HG03520 (cell line): ENCODE results near the gene NNT.
"Not testable (repeated sequence)": the region's sequence is repeated elsewhere in the genome, so short reads cannot be mapped to it uniquely, and the experiment has no call there.

Experiments used
- ATAC-seq: cut with Tn5 transposase; IDR thresholded peaks from one replicate; pipeline ENCODE4 v1.9.1; 2021; ENCODE audit warnings: mild to moderate bottlenecking, moderate library complexity; ENCODE audit not compliant: unreplicated experiment

Gene NNT

GRCh38 chr5:43602461-43603343 lies at the start of gene NNT:
NNT (plus strand) TSS chr5:43603180; CDS start chr5:43609196, 6,016 bp downstream.
- peak; percentile 80 for ATAC-seq

DNA sequence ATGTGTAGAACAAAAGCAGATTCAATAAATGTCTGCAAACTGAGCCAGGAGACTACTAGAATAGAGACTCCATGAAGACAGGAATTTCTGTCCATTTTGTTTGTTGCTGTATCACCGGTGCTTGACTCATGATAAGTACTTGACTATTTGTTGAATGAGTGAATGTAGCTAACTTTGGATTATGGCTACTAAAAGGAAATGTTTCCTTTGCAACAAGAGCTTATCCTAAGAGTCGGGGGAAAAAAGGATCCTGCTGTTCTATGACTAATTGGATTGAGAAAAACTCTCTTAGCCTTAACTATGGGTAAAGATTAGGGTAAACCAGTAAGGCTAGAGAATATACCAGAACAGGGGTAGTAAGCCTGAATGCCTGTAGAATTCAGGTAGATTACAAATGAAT lies 49.6 kb upstream of the NNT start:
- ATAC-seq = no peak

- ATAC-seq = no peak
These were observed 48.5 kb upstream of the NNT start for GRCh38 chr5:43554497-43554896.

- peak; percentile 30 for ATAC-seq
These were observed 46.9 kb upstream of the NNT start for GRCh38 chr5:43555895-43556606.

DNA sequence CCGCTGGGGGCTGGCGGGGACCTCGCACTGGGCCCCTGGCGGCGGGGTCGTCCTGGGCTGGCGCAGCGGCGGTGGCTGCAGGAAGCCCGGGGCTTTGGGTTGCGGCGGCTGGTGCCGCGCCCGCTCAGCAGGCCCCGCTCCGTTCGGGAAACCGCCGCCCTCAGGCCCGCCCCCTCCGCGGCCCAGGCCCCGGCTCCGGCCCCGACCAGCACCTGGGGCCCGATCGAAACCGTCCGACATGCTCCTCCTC lies 46.4 kb upstream of the NNT start:
- ATAC-seq = not testable (repeated sequence)

- ATAC-seq = peak; percentile 93
These were observed 46.0 kb upstream of the NNT start, which contains the start of gene PAIP1 for GRCh38 chr5:43556857-43557542. PAIP1 (minus strand) TSS chr5:43557077; CDS start chr5:43556846, 231 bp downstream.

DNA sequence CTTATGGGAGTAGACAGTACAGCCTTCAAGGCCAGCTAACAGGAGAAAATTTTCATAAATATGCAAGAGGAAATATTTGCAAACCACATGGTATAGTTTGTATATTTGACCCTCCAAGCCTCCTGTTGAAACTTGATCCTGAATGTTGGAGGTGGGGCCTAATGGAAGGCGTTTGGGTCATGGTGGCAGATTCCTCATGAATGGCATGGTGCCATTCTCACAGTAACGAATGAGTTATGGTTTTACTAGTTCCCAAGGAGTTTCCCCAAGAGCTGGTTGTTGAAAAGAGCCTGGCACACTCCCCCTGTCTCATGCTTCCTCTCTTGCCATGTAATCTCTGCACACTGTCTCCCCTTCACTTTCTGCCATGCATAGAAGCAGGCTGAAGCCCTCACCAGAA lies 42.9 kb upstream of the NNT start:
- ATAC-seq = no peak

- no peak for ATAC-seq
These were observed 41.6 kb upstream of the NNT start for GRCh38 chr5:43561356-43561755.

DNA sequence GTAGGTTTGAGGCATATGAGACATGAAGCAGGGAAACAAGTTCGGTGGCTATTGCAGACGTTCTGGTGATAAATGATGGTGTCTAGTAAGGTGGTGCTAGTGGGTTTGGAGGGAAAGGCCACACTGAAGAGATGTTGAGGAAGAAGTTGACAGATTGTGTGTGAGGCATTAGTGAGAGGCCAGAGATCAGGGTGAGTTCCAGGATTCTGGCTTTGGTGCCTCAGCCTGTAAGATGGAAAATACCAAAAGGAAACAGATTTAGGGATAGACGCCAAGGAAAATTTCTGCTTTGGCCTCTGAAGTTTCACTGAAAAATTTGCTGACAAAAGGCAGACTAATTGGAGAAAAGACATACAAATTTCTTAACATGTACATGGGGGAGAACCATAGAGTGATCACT lies 39.7 kb upstream of the NNT start:
- no peak for ATAC-seq

DNA sequence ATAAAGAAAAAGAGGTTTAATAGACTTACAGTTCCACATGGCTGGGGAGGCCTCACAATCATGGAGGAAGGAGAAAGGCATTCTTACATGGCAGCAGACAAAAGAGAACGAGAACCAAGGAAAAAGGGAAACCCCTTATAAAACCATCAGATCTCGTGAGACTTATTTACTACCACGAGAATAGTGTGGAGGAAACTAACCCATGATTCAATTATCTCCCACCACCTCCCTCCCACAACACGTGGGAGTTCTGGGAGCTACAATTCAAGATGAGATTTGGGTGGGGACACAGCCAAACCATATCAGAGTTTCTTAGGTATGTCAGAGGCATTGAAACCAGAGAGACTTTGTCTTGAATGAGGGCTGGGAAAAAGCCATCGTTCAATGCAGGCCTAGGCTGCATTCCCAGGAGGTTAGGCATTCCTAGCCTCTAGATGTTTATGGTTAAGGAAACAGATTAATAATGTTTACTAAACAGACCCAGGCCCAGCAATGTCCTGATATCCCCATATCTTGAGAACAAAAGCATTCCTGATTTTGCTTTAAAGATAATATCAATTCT lies 38.6 kb upstream of the NNT start:
- no peak for ATAC-seq

DNA sequence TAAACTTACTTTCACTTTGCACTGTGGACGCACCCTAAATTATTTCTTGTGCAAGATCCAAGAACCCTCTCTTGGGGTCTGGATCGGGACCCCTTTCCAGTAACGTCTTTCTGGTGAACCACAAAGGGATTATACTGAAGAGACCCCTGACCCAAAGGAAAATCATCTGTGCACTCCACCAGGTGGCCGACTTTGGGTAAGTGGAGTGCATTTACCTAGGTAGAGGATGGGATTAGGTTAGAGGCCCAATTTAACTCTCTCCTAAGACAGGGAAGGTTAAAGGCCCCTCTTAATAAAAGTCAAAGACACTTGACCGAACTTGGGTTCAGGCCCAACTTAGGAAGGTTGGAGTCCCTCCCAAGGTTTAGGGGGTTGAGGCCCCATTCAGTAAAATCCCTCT lies 37.9 kb upstream of the NNT start:
- ATAC-seq = no peak

DNA sequence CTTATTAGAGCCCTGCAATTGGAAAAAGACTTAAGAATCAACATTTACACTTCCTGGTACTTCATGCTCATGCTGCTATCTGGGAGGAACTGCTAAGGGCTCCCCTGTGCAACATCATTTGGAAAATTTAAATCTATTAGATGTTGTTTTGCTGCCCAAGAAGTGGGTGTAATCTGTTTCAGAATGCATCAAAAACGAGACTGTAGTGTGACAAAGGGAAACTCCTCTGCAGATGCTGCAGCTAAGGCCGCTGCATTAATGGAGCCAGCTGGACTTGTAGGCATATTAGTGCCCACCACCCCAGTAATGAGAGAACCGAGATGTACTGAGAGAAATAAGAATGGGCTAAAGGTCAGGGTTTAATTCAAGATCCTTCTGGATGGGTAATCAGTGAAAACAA lies 35.0 kb upstream of the NNT start:
- no peak for ATAC-seq

DNA sequence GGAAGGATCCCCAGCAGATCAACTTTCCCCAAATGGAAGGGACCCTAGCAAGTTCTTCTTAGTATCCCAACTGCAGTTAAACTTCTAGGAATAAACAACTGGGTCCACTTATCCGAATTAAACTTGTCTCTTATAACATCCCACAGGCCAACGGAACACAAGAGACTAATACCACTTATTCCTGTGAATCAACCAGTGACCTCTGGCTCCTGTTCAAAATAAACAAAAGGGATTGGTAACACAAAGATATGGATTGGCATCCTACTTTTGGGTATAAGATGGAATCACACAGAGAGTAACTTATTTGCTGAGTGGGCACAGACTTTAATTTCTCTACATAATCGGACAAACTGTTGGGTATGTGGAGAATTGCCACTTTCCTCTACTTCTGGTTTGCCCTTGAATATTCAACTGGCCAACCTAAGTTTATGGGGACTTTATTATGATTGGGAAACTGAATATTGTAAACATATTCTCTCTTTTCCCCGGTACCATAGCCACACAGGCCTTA lies 33.7 kb upstream of the NNT start:
- no peak for ATAC-seq

DNA sequence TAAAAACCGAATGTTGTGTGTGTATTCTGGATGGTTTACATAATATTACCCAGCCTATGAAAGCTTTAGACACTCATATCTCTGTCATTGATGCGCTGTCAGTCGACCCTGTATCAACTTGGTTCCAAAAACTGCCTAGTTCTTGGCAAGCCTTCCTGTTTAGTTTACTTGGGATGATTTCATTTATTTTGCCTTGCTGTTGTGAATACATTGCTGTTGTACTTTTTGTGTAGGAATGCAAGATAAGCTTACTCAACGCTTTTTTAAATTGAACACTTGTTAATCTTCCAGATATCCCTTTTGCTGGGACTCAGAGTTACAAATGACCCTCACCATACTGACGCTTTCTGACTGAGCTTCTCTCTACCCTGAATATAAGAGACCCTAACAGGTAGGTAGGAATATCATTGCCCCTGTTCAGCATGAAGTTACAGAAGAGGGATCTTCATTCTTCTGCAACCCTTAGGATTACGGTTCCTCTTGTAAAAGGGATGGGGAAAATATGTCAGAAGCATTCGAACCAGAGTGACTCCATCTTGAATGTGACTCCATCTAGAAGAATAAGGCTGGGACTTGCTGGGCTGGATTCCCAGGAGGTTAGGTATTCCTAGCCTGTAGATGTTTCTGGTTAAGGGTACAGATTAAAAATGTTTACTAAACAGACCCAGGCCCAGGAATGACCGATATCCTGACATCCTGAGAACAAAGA lies 32.4 kb upstream of the NNT start:
- no peak for ATAC-seq

DNA sequence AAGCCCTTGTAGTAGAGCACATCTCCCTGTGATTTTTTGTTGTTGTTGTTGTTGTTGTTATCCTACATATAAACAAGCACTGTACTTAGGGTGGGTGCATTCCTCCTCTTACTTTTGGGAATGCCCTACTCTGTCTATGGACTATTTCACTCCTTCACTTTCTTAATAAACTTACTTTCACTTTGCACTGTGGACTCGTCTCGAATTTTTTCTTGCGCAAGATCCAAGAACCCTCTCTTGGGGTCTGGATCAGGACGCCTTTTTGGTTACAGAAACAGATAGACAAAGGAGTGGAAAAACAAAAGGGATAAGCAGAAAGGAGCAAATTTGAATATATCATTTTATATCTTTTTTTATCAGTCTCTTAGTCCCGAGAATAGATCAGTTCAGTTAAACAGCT lies 31.7 kb upstream of the NNT start:
- no peak for ATAC-seq

DNA sequence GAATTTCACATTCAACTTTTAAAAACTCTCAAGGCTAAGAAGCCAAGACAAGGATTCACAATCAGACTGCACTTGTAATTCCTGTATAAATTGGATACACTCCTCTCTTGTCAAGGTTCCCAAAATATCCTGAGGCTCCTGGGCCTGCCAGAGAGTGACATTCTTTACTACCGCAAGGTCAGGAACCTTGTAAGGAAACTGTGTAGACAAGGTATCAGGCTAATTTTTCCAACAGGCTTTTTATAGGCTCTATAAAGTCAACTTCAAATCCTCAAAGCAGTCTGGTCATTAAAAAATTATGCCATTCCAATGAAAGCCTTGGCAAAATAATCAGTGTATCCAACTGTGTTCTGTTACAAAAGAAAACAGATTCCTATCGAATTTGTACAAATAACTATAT lies 30.6 kb upstream of the NNT start:
- ATAC-seq = no peak

DNA sequence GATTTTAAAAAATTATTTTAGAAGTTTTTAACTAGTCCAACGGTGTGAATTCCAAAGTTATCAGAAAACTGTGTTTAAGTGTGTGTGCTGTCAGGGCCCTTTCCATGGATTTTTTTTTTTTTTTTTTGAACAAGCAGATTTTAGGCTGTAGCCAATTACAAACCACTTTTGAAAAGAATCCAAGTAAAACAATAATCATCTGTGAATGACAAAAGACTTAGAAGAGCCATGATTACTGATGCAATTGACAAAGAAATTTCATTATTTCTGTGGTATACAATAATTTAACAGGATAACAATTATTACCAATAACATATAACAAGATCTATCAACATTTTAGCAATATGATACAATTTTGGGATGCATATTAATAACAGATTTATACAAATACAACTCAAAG lies 29.9 kb upstream of the NNT start:
- no peak for ATAC-seq

- not testable (repeated sequence) for ATAC-seq
These were observed 22.4 kb upstream of the NNT start for GRCh38 chr5:43580402-43581210.

DNA sequence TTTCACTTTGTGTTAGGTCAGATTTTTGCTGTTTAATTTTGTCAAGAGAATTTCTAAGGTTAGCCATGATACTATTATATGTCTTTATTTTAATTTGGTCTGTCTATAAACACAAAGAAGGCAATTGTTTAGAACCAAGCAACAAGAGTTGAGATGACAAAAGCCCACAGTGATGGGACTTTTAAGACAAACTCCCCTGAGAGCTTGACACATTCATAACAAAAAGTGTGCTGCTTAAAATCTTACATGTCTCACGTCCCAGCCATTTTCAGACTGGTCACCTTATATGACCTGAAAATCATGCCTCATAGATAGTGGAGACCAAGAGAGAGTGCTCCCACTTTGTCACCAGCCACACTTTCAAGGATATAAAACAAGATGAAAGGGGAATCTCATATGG lies 21.6 kb upstream of the NNT start:
- no peak for ATAC-seq
